ENCODE measurements around the gene OBSCN. TPM values are rescaled to one million over a fixed set of nuclear protein-coding genes. Genes with fewer than 3 reads are reported as not detected.

OBSCN gene
- total RNA-seq, 1 donor from 2014 or later = 9.5 TPM

DNA sequence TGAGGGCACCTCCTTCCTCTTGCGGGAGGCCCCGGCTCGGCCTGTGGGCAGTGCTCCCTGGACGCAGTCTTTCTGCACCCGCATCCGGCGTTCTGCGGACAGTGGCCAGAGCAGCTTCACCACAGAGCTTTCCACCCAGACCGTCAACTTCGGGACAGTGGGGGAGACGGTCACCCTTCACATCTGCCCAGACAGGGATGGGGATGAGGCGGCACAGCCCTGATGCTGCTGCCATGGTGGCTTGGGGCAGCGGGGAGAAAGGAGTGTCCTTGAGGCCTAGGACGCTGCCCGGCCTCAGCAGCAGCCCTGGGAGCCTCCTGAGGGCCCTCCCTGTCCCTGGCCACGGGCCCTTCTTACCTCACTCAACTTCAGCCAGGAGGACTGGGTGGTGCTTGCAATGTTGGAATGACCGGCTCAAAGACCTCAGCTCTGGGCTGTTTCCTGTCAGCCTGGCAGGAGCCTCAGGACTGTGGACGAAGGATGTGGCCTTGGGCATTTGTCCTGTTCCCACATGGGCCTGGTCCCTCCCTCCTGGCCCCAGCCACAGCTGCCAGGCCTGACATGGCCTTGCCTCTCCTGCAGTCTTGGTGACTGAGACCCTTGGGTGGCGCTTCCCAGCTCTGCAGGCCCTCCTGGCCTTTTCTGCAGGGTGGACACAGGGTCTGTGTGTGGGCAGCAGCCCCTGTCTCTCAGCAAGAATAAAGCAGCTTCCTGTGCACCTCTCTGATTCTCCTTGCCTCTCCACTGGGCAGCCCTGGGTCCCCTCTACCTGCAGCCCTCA lies 152.9 kb downstream of the OBSCN start:
- DNase-seq = no peak

DNA sequence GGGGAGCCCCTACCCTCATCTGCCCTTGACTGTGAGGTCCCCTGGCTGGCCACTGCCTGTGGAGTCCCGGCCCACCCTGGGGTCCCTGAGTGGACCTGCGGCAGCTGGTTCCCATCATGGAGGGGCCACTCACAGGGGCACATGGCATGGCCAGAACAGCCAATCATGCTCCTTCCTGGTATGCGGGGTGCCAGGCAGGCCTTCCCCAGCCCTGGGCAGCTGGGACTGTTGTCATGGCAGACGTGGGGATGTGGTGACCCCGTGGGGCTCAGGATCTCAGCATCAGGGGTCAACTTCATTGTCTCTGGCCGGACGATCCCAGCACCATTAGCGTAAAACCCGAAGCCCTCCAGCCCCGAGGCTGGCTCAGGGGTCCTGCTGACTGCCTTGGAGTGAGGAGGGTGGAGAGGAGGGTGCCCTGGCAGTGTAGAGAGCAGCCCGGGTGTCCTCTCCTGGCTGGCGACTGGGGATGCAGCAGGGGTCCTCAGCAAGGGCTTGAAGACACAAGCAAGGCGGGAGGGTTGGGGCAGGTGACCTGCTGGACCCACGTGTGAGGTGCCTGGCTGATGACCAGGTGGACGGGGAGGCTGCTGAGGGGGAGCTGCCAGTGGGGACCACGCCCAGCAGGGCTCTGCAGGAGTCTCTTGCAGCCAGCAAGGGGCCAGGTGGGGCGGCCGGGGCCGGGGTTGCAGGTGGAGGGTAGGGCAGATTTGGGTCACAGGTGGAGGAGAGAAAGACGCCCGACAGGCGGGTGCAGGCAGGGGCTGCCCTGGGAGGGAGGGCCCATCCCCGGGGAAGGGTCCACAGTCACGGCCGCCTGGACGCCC lies 153.7 kb downstream of the OBSCN start:
- no peak for DNase-seq

DNA sequence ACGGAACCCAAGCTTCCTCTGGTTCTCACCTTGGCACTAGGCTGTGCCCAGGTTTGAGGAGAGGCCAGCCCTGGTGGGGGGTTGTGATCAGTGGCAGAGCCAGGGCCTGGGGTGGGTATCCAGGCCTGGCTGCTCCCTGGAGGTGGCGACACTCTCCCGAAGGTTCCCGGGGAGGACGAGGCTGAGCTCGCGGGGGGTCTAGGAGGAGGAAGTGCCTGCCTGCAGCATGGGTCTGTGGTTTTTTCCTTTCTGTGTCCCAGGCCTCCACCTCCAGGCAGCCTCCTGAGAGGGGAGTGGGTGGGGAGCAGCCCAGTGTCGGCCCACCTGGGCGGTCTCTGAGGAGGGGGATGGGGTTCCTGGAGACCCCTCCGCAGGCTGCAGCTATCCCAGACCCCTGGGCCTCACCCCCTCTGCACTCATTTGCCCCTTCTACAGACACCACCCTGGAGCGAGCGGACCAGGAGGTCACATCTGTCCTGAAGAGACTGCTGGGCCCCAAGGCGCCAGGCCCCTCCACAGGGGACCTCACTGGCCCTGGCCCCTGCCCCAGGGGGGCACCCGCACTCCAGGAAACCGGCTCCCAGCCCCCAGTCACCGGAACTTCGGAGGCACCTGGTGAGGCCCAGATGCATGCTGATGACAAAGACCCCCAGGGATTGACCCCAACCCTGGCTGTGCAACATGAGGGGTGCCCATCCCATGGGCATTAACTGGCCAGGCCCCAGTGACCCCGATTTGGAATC lies 154.5 kb downstream of the OBSCN start:
- no peak for DNase-seq

DNA sequence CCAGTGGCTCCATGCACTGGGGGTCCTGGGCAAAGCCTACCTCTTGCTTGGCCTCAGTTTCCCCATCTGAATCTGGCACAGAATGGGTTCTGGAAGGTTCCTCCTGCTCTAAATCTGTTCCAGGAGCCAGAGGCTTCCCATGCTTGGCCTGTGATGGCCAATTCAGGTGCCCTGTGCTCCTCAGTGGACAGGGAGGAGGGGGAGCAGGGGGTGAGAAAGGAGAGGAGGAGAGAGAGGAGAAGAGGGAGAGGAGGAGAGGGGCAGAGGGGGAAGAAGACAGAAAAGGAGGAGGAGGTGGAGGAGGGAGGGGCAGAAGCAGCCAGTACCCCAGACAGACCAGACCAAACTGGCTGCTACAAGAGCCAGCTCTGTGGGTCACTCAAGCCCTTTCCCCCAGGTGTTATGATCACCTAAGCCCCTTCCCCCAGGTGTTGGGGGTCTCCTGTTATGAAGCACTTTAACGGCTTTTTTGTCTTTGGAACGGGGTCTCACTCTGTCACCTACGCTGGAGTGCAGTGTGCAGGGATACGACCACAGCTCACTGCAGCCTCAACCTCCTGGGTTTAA lies 155.1 kb downstream of the OBSCN start:
- DNase-seq = no peak

DNA sequence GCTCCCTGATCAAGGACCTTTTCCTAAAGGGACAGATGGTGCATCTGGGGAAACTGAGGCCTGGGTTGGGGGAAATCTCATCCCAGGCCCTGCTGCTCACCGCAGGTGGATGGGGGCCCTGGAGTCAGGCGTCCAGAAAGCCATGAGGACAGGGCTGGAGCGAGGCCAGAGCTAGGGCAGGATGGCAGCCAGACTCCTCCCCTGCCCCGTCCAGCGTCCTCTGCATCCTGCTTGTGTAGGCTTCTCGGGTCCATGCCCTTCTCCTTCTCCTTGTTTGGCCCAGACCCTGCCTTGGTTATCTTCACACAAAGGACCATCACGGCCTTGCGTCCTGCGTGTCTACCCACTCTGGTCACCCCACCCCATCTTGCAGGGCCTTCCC lies 155.8 kb downstream of the OBSCN start:
- DNase-seq = no peak

DNA sequence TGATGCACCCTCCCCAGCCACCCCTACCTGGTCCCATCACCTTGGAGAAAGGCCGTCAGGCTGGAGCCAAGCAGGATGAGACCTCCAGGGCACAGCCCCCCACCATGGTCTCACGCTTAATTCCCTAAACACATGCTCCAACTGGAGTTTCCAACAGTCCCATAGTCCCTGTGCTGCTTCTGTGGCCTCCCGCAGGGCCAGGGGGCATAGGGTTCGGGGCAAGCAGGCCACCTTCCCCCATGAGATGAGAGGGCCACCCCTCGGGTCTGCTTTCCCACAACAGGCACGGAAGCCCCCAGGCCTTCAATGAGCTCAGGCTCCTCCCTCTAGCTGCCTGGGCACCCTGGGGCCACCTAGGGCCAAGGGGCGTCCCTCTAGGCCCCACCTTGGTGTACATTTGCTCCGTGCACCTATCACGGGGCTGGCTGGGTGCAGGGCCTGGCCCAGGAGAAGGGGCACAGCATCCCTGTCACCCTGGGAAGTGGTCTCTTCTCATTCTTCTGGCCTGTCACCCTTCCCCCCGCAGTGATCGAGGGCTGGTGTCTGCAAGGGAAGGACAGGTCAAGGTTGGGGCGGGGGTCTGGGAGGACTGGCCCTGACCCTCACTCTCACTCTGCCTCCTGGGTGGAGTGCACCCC lies 156.3 kb downstream of the OBSCN start:
- no peak for DNase-seq

DNA sequence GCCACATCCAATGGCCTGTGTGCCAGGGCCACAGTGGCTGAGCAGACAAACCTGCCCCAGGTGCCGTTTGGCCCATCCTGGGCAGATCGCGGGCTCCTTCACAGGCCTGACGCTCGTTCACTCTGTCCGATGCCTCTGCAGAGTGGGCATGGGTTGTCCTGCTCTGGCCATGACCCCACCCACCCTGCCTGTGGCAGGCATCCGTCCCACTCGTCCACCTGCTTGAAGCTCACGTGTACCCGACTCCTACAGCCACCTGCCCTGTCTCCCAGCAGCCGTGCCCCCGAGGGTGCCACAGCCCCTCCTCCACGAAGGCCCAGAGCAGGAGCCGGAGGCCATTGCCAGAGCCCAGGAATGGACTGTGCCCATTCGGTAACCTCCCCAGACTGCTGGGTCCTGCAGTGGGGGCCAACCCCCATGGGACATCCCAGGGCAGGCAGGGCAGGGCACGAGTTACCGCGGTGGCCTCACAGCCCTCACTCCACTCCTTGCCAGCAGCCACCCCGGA lies 156.9 kb downstream of the OBSCN start:
- DNase-seq = no peak

DNA sequence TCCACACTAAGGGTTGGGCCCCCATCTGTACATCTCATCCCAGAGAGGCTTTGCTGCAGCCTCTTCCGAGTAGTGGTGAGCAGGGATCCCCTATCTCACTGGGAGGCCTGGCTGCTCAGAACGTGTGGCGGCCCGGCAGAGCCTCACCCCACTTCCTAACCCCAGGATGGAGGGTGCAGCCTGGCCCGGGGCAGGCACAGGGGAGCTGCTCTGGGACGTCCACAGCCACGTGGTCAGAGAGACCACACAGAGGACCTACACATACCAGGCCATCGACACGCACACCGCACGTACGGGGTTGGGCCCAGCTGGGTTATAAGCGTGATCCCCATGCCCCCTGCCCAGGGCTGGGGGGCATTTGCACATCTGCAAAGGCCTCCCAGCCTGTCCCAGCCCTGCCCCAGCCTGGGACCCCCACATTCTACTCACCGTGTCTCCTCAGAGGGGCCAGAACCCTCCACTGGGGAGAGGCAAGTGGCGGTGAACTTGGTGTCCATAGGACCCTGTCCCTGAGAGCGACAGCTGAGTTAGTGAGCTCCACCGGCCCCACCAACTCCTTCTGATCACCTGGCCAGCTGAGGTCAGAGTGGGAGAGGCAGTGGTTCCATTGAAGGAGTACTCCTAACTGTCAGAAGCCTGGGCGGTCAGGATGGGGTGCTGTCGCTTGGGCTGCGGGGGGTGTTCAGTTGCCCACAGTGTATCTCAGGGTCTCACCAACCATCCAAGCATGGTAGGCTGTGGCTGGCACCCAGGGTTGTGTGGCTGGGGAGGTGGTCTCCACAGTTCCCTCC lies 157.6 kb downstream of the OBSCN start:
- no peak for DNase-seq

DNA sequence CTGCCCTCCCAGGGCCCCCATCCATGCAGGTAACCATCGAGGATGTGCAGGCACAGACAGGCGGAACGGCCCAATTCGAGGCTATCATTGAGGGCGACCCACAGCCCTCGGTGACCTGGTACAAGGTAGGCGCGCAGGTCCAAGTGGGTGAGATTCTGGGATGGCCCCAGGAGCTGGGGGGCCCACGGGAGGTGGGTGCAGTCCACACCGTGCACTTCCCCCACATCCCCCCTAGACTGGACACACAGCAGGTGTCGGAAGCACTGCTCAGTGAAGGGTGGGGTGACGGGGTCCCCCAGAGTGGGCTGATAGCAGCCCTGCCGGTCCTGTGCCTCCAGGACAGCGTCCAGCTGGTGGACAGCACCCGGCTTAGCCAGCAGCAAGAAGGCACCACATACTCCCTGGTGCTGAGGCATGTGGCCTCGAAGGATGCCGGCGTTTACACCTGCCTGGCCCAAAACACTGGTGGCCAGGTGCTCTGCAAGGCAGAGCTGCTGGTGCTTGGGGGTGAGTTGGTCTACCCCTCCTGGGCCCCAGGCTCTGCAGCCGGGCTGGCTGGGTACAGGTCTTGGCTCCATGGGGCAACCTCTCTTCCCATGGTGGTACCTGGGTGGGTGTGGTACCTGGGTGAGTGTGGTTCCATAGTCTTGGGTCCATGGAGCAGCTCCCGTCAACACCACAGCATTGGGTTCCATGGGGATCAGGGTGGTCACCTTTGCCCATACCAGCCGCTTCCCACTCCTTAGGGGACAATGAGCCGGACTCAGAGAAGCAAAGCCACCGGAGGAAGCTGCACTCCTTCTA lies 158.4 kb downstream of the OBSCN start:
- DNase-seq = no peak

DNA sequence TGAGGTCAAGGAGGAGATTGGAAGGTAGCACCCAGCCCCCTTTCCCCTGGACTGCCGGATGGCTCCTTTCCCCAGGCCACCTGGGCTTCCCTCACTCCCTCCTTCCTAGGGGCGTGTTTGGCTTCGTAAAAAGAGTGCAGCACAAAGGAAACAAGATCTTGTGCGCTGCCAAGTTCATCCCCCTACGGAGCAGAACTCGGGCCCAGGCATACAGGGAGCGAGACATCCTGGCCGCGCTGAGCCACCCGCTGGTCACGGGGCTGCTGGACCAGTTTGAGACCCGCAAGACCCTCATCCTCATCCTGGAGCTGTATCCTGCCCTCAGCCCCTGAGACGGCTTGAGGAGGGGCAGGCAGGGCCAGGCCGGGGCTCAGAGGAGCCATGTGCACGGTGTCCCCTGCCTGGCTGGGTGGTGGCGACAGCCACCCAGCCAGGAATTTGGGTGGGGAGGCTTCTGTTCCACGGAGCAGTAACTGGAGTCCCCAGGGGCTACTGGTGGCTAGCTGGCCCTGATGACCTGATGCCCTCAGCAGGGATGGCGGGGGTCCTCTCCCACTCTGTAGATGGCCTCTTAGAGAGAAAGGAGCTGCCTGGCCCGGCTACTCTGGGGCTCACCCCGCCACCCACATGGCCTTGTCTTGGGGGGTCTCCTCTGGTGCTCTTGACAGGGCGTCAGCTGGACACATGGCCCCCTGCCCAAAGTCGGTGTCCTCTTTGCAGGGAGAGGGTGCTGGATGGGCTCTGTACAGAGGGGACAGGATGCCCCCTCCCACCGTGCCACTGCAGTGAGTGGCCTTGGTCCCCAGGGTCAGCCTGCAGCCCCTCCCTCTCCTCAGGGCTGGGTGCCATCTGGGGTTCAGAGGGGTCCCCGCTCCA lies 159.3 kb downstream of the OBSCN start:
- no peak for DNase-seq

DNA sequence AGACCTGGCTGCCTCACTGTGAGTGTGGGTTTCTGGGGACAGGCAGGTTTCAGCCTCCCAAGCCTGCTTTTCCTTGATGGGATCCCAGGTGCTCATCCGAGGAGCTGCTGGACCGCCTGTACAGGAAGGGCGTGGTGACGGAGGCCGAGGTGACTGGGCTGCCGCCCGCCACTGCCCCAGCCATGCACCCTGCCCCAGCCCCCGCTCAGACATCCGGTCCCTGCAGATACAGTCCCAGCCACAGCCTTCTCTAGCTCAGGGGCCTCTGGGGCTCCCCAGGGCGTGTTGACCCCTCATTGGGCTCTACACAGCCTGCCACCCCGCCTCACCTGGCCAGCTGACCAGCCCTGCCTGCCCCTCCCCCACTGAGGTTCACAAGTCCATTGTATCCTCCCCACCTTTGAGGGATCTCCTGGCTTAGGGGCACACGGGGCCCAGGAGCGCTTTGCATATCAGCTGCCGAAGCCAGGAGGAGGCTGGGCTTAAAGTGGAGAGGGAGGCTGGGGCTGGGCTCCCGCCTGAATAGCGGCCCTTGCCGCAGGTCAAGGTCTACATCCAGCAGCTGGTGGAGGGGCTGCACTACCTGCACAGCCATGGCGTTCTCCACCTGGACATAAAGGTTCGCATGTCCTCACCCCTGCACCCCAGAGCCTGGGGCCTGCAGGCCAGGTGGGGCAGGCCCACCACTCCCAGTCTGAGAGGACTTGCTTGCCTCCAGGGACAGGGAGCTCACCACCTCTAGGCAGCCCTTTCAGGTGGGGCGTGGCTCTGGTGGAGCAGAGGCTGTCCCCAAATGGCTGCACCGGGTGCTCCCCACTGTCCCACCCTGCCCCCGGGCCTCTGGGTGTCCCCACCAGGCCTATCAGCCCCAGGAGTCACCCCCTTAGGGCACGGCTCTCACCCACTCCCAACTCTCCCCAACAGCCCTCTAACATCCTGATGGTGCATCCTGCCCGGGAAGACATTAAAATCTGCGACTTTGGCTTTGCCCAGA lies 160.3 kb downstream of the OBSCN start:
- DNase-seq = no peak

DNA sequence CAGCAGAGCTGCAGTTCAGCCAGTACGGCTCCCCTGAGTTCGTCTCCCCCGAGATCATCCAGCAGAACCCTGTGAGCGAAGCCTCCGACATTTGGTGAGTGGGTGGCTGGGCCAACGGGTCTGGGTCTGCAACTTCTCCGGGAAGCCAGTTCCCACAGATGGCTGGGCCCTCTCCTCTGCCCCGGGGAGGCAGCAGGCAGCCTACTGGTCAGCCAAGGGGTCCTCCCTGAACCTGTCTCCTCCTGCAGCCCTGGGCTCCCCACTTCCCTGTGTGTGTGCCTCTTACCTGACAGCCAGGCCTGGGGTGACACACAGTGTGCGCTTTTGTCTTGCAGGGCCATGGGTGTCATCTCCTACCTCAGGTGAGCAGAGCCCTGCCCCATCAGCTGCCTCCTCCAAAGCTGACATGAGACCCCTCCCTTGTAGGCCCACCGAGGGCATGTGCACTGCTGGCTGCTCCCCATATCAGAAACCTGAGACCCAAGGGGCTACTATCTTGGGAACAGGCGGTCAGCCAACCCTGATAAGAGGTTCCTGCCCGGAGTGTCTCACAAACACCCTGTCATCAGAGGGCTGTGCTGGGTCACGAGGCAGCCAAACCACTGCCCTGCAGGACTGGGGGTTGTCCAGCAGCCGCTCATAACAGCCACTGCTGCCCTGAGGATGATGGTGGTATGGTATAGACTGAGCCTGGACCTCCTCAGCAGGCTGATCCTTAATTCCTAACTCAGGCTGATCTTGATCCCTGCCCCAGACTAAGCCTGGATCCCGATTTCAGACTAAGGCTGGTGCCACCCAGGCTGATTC lies 161.2 kb downstream of the OBSCN start:
- DNase-seq = no peak

DNA sequence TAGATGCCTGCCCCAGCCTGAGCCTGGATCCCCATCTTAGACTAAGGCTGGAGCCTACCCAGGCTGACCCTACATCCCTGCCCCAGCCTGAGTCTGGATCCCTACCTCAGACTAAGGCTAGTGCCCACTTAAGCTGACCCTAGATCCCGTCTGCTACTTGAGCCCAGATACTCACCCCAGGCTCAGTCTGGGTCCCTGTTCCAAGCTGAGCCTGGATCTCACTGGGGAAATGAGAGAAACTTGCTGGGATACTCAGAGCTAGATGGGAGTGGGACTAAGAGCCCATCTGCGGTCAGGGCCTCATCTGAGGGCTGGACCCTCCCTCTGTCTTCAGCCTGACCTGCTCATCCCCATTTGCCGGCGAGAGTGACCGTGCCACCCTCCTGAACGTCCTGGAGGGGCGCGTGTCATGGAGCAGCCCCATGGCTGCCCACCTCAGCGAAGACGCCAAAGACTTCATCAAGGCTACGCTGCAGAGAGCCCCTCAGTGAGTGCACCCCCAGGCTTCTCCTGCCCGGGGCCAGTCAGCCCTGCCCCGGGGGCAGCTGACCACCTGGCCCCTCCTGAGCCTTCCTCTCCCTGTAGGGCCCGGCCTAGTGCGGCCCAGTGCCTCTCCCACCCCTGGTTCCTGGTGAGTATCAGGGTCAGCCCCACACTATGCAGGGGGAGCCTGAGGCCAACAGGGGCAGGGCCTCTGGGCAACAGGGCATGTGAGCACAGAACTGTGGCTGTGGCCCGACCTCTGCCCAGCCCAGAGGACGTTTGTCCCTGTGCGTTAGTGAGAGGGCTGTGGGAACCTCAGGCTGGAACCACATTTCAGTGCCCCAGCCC lies 162.0 kb downstream of the OBSCN start:
- DNase-seq = no peak

DNA sequence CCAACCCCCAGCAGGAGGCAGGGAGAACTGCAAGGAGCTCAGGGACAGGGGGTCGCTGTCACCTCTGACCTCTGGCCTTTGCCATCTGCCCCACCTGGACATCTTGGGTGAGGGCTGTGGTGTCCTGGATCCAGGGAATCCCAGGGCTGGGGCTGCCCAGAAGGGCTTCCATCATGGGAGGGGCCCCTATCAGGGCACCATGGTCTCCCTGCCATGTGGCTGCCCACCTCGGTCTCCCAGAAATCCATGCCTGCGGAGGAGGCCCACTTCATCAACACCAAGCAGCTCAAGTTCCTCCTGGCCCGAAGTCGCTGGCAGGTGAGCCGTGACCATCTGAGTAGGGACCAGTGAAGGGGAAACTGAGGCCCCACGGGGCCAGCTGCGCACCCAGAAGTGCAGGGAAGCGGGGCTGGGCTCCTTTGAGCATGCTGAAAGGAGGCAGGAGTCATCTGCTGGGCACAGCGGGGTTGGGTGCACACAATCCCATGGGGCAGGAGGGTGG lies 162.6 kb downstream of the OBSCN start:
- DNase-seq = no peak

DNA sequence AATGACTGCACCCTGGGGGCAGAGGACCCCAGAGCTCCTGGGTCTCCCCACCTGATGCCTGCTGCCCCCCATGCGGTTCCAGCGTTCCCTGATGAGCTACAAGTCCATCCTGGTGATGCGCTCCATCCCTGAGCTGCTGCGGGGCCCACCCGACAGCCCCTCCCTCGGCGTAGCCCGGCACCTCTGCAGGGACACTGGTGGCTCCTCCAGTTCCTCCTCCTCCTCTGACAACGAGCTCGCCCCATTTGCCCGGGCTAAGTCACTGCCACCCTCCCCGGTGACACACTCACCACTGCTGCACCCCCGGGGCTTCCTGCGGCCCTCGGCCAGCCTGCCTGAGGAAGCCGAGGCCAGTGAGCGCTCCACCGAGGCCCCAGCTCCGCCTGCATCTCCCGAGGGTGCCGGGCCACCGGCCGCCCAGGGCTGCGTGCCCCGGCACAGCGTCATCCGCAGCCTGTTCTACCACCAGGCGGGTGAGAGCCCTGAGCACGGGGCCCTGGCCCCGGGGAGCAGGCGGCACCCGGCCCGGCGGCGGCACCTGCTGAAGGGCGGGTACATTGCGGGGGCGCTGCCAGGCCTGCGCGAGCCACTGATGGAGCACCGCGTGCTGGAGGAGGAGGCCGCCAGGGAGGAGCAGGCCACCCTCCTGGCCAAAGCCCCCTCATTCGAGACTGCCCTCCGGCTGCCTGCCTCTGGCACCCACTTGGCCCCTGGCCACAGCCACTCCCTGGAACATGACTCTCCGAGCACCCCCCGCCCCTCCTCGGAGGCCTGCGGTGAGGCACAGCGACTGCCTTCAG lies 163.3 kb downstream of the OBSCN start:
- no peak for DNase-seq

All from dermis blood vessel endothelial cell (primary cell).